ENCODE data around the gene CCSER1. TPM values are rescaled to one million over a fixed set of nuclear protein-coding genes. Genes with fewer than 3 reads are reported as not detected.

CCSER1 gene
- total and polyA plus RNA-seq, 2 of the 8 experiments (the other 6 are each of a cell fraction or from before 2014, with no cell fraction given) = 0.26 to 0.84 TPM

DNA sequence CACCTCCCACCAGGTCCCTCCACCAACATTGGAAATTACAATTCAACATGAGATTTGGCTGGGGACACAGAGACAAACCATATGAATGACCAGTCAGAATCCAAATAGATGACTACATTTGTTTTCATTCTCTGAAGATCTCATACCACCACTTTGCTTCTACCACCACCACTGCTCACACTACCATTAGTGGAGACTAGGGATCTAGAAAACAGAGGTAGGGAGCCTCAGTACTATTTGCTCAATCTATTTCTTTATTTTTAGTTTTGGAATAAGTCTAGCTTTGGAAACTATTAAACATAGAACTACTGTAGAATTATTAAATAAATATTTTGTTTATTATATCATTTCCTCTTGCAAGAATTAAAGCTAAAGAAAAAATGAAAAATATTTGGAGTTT, 727.9 kb downstream of the CCSER1 start:
- H2AK5ac ChIP-seq (ENCODE audit: low read depth, low read length) = no peak overlapping the region
- H3K27ac ChIP-seq (ENCODE audit: low read depth, low read length) = no peak overlapping the region
- no peak overlapping the region for H3K56ac ChIP-seq (replicated peaks; ENCODE audit: insufficient read length, low read depth, low read length)
- H3K27me3 ChIP-seq (replicated peaks in 1 of 4; ENCODE audit: control insufficient read depth in 3 of 4, extremely low read depth in 1 of 4, insufficient read depth in 3 of 4, low read length in 3 of 4) = no peaks in the 10 kb centered on the region
- ChIA-PET POLR2A (ENCODE audit: partially characterized antibody) (no interaction called here), CTCF (ENCODE audit: partially characterized antibody) (no interaction called here)
- no peak overlapping the region for H3K18ac ChIP-seq (ENCODE audit: extremely low read depth, low read length)
- no peak overlapping the region for H2BK20ac ChIP-seq (ENCODE audit: low read length)
- no peak overlapping the region for H4K91ac ChIP-seq (replicated peaks; ENCODE audit: insufficient read length, low read length)
- H4K8ac ChIP-seq (ENCODE audit: extremely low read depth, insufficient read depth, low read length) = no peak overlapping the region
- no peak for FAIRE-seq
- peaks cover 0 to 2% of the 10 kb centered on the region in 2 experiments; a peak in 1 of 4 replicates for H3K9me3 ChIP-seq (ENCODE audit: insufficient read depth in 2 of 2, low read depth in 1 of 2, low read length in 1 of 2)
- H3K4ac ChIP-seq (replicated peaks; ENCODE audit: insufficient read length, low read depth, low read length) = no peak overlapping the region
- no peak for TF ChIP-seq SP2 (IDR thresholded peaks at IDR 0.05; ENCODE audit: low read length)
- no peak for TF ChIP-seq NRF1 (IDR thresholded peaks at IDR 0.05; ENCODE audit: low read depth, low read length)
- no peak for TF ChIP-seq EGR1 (IDR thresholded peaks at IDR 0.05; ENCODE audit: borderline replicate concordance, low read depth, low read length)
- TF ChIP-seq HDAC6 (IDR thresholded peaks at IDR 0.05; ENCODE audit: low read depth, low read length) = no peak
- no peak for TF ChIP-seq KDM1A (IDR thresholded peaks at IDR 0.05; ENCODE audit: borderline replicate concordance, low read length)
- no peak for TF ChIP-seq CHD1 (IDR thresholded peaks at IDR 0.05; ENCODE audit: low read depth, low read length)
- TF ChIP-seq, protein P1, sequence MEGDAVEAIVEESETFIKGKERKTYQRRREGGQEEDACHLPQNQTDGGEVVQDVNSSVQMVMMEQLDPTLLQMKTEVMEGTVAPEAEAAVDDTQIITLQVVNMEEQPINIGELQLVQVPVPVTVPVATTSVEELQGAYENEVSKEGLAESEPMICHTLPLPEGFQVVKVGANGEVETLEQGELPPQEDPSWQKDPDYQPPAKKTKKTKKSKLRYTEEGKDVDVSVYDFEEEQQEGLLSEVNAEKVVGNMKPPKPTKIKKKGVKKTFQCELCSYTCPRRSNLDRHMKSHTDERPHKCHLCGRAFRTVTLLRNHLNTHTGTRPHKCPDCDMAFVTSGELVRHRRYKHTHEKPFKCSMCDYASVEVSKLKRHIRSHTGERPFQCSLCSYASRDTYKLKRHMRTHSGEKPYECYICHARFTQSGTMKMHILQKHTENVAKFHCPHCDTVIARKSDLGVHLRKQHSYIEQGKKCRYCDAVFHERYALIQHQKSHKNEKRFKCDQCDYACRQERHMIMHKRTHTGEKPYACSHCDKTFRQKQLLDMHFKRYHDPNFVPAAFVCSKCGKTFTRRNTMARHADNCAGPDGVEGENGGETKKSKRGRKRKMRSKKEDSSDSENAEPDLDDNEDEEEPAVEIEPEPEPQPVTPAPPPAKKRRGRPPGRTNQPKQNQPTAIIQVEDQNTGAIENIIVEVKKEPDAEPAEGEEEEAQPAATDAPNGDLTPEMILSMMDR (IDR thresholded peaks at IDR 0.05; ENCODE audit: control extremely low read depth in 1 of 3, insufficient read depth in 1 of 3, low read depth in 1 of 3, low read length in 3 of 3) = no peak
- TF ChIP-seq GABPA (IDR thresholded peaks at IDR 0.05; ENCODE audit: borderline replicate concordance, insufficient read depth, low read length) = no peak
- TF ChIP-seq, protein P2, sequence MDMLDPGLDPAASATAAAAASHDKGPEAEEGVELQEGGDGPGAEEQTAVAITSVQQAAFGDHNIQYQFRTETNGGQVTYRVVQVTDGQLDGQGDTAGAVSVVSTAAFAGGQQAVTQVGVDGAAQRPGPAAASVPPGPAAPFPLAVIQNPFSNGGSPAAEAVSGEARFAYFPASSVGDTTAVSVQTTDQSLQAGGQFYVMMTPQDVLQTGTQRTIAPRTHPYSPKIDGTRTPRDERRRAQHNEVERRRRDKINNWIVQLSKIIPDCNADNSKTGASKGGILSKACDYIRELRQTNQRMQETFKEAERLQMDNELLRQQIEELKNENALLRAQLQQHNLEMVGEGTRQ (IDR thresholded peaks at IDR 0.05; ENCODE audit: low read length) = no peak
- no peak for TF ChIP-seq SRF (IDR thresholded peaks at IDR 0.05; ENCODE audit: low read depth, low read length)
- no peak for TF ChIP-seq ASH2L (IDR thresholded peaks at IDR 0.05; ENCODE audit: low read length)
- no peak for TF ChIP-seq EZH2 (IDR thresholded peaks at IDR 0.05; ENCODE audit: low read depth, low read length, severe bottlenecking)
- no peak overlapping the region for H3K4me2 ChIP-seq (ENCODE audit: insufficient read depth in 1 of 2, low read depth in 2 of 2, low read length in 2 of 2)
- DNase-seq (ENCODE audit: low read depth in 1 of 2, low spot score in 2 of 2) = no peak
- no peaks in the 10 kb centered on the region for H3K36me3 ChIP-seq (ENCODE audit: control insufficient read depth in 2 of 4, insufficient read depth in 4 of 4, low read length in 3 of 4)
- H3K79me1 ChIP-seq (ENCODE audit: low read depth, low read length) = no peaks in the 10 kb centered on the region
- H3K9ac ChIP-seq (replicated peaks in 1 of 4; ENCODE audit: extremely low read depth in 1 of 4, low read depth in 3 of 4, low read length in 3 of 4) = no peak overlapping the region
- no peaks in the 10 kb centered on the region for H3K23me2 ChIP-seq (ENCODE audit: low read depth, low read length)
- no peak overlapping the region for H2BK120ac ChIP-seq (replicated peaks; ENCODE audit: low read depth, low read length)
- no peak overlapping the region for H2BK5ac ChIP-seq (ENCODE audit: low read depth, low read length)
- 0 out of 2 replicates have a peak overlapping the region, but pooled peaks have one; percentile 12 for H2AFZ ChIP-seq (ENCODE audit: low read length)
- no peak overlapping the region for H3K4me3 ChIP-seq (ENCODE audit: extremely low read depth in 1 of 4, insufficient read depth in 2 of 4, low read depth in 3 of 4, low read length in 4 of 4)
- no peak overlapping the region for H2BK12ac ChIP-seq (ENCODE audit: low read depth, low read length)
- H4K20me1 ChIP-seq (replicated peaks in 1 of 2; ENCODE audit: control insufficient read depth in 1 of 2, insufficient read depth in 2 of 2, low read length in 2 of 2) = no peaks in the 10 kb centered on the region
- H2BK15ac ChIP-seq (ENCODE audit: low read length) = 0 out of 2 replicates have a peak overlapping the region, but pooled peaks have one; percentile 14
- no peaks in the 10 kb centered on the region; a peak in 1 of 7 replicates for H3K4me1 ChIP-seq (replicated peaks in 1 of 4; ENCODE audit: control insufficient read depth in 3 of 4, insufficient read depth in 4 of 4, low read length in 3 of 4)
- H3K79me2 ChIP-seq (ENCODE audit: control insufficient read depth in 1 of 2, insufficient read depth in 2 of 2, low read length in 2 of 2) = no peaks in the 10 kb centered on the region
- no peak overlapping the region for H3K14ac ChIP-seq (ENCODE audit: insufficient read length)
- H3K23ac ChIP-seq (ENCODE audit: insufficient read length) = no peak overlapping the region
- H4K5ac ChIP-seq (ENCODE audit: insufficient read length, low read depth, low read length) = no peak overlapping the region
